NCI-H2227 treated with DMSO at 0.1 percent for 48 hours (cell line): ENCODE results near the gene TMEM269.

Source experiments
- DNase-seq: peaks from one replicate; lab custom pipeline; 2025; lab: John Stamatoyannopoulos, UW

TMEM269 gene

GRCh38 chr1:42784946-42785693, at the start of gene TMEM269:
TSS of gene TMEM269 (plus strand) at chr1:42784991. CDS start at chr1:42789894, 4,903 bp downstream.
- DNase-seq = no peak

DNA sequence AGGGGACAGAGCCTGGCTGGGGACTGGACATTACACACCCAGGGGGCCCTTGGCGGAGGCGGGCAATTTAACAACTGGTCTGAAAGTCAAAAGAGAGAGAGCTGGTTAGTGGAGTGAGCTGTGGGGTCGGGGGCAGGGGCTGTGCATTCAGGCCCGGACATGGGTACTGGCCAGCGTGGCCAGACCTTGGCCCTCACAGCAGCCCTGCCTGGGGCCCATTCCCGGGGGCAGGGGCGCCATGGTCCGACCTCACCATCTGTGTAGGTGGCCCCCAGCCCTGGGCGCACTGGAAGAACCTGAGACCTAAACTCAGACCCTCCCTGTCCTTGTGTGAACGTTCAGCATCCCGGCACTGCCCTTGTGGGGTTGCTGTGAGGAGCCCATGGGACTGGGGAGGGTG, 49.7 kb upstream of the TMEM269 start:
- no peak for DNase-seq

GRCh38 chr1:42735477-42736105, 49.2 kb upstream of the TMEM269 start:
- no peak for DNase-seq

GRCh38 chr1:42736152-42736551, 48.6 kb upstream of the TMEM269 start:
- DNase-seq = no peak

- DNase-seq = no peak
Measured at GRCh38 chr1:42736571-42737200, 48.1 kb upstream of the TMEM269 start.

GRCh38 chr1:42737257-42737656, 47.5 kb upstream of the TMEM269 start:
- no peak for DNase-seq

DNA sequence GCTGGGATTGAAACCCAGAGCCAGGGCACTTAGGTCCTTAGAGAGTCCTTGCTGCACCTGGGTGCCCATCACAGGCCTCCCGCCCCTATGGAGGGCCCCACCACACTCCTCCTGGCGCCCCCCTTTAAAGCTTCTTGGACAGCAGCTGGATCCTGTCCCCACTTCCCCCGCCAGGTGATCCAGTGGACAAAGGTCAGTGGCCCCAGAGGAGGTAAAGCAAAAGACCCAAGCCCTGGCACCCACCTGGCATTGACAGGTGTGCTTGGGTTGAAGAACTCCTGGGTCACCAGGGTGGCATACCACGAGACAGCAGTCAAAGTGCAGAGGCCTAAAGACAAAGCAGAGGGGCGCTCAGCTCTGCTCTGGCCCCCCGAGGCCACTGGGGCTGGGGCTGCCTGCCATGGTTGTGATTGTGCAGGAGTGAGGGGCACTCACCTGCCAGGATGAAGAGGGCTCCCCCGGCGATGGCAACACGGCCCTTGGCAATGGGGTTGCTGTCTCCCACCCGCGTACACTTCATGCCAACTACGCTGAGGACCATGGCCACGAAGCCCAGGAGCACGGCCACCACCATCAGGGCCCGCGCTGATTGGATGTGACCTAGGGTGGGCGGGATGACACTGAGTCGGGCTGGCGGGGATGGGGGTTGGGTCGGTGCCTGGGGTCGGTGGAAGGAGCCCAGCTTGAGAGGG, 46.7 kb upstream of the TMEM269 start:
- DNase-seq = no peak

DNA sequence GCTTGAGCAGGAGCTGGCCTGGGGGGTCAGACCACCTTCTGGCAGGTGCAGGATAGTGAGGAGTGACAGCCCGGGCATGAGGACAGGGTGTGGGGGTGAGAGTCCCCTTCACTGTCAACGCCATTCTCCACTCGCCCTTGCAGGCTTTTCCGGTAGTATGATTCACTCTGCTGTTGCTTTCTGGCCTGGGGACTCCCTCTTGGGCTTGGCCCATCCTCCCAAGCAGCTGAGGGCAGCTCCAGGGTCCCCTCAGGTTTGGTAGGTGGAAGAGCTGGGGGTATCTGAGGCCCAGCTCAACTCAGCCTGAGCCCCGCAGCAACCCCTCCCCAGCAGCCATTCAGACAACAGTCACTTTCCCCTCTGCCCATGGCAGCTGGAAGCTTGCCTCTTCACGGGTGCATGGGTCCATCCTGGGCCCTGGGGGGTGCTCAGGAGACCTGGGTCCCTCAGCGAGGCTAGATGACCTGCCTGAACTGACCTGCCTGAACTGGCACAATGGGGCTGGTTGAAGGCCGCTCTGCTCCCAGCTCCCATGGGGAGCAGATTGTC, 46.0 kb upstream of the TMEM269 start:
- DNase-seq = no peak

DNA sequence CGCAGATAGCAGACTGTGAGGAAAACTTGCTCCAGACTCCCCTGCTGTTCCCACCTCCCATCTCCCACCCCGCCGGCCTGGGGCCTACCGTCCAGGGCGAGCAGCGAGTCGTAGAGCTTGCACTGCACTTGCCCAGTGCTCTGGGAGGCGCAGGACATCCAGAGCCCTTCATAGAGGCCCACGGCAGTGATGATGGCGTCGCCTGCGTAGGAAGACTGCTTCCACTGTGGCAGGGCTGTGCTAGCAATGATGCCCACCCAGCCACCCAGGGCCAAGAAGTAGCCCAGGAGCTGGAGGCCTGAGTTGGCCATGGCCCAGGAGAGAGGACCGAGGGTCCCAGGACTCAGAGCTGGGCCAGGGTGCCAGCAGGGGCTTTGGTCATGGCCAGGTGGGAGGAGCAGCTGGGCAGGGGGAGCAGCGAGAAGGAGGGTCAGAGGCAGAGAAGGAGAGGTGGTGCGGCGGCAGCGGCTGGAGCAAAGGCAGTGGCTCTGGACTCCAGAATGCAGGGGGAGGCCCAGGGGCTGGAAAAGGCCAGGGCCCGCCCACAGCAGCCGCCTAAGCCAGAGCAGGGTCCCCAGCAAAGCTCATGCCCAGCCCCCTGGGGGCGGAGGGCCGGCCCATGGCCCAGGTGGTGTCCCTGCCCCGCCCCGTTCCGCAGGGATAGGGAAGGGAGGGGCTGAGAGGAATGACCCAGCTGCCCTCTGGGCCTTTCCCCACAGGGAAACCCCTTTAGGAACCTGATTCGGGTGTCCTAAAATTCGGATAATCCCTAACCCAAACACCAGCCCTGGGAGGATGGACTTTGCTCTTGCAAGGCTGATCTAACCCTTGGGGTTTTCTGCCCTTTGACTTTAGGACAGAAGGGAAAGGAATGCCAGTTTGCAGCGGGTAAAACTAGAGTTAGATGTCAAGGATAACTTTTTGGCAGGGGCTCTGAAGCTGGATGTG, 44.8 kb upstream of the TMEM269 start, which contains the start of gene CLDN19:
TSS of gene CLDN19 (minus strand) at position 484 of the 948 bp plus-strand sequence. CDS start at position 311, 173 bp downstream.
- DNase-seq = no peak

GRCh38 chr1:42740851-42741580, 43.8 kb upstream of the TMEM269 start:
- no peak for DNase-seq

DNA sequence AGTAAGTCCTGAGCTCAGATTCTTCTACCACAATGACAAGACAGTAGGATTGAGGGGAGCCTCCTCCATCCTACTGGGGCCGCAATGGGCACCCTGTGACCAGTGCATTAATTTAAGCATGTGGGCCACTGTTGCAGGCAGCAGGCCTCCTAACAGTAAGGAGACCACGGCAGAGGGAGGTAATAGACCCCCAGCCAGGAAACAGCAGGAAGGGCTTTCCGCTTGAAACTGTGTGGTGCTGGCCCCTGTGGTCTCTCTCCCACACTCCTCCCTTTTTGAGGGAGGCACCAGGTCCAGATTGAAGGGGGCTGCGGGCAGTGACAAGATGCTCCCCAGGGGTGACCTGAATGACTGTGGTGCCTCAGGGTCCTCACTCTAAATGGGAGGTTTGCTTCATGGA, 43.1 kb upstream of the TMEM269 start:
- no peak for DNase-seq

DNA sequence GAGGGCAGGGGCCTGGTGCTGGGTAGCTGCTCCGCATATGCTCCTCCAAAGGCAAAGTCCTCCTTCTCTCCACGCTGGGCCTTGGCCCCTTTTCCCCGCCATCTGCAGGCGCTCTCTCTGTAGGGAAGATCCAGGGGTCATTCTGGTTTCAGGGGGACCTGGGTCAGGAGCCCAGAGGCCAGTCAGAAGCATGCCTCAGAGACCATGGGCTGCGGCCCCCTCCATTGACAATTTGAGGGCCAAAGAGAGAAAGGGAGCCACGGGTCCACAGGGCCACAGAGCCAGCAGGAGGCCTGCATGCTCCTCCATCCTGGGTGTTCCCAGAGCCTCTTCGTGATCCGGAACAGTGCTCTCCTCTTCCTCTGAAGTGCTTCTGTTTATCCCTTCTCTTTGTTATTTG, 42.6 kb upstream of the TMEM269 start:
- DNase-seq = no peak

- no peak for DNase-seq
Measured at GRCh38 chr1:42742617-42743316, 42.0 kb upstream of the TMEM269 start.

- no peak for DNase-seq
Measured at GRCh38 chr1:42743317-42744147, 41.3 kb upstream of the TMEM269 start.

- DNase-seq = no peak
Measured at GRCh38 chr1:42744148-42744413, 40.7 kb upstream of the TMEM269 start.

DNA sequence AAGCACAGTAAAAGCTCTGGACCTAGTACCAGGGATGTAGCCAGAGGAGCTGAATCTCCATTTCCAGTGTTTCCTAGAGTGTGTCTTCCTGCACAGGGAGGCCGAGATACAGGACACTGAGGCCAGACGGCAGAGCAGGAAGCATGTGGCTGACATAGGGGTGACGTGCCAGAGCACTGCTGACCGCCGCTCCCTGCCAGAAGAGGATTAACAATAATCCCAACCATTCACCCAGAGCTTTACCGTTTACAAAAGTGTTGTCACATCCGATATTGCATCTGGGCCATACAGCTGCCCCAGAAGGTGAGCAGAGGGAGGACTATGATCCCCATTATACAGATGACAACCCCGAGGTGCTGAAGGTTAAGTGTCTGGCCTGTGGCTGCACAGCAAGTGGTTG, 38.9 kb upstream of the TMEM269 start:
- DNase-seq = no peak

DNA sequence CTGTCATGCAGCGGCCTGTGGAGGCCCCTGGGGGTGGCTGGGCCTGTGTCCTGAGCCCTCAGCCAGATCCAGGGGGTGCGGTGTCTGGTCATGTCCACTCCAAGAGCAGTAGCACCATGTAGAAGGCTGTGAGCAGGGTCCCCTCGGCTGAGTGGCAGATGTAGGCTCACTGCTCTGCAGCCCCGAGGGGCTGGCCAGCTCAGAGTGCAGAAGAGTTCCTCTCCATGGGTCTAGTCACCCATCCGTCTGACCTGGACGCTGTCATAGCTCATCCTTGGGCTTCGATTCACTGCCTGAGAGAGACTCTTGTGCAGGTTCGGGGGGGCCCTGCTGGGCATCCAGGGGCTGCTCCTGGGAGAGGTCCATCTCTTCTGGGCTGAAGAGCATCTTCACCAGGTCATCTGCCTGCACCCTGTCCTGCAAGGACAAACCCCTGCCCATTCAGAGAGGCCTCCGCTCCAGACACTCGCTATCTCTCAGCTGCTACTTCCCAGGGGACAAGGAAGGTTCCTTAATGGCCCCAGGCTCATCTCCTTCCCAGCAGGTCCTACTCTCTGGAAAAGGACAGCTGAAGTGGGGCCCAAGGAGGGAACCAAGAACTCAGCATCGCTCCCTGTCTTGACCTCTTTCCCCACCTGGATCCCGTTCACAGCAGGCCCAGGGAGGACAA, 38.2 kb upstream of the TMEM269 start:
- no peak for DNase-seq

- no peak for DNase-seq
Measured at GRCh38 chr1:42747125-42747524, 37.7 kb upstream of the TMEM269 start.

DNA sequence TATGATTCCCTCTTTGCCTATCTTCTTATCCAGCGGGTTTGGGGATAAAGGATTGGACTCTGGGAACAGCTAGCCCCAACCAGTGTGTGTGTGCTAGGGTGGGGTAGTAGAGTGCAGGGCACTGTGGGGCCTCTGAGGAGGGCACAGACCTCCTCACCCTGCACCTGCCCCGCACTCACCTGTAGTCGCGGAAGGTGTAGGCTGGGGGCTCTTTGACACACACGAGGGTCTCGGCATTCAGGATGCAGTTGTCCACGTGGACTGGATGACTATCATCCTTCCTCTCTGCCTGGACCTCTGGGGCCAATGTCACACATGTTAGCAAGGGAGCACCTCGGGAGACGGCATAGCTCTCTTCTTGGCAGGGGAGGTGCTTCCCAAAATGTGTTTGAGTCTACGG, 36.8 kb upstream of the TMEM269 start:
- DNase-seq = no peak
